OCI-LY1 (cell line): ENCODE results near the gene TROAP.

Source experiments
- CTCF ChIP-seq: fragments of 200-600 bp; sonication (generic), shearing (Covaris generic); IDR thresholded peaks from 2 replicates; pipeline ENCODE4 v1.5.1; 2017; ENCODE audit warnings: mild to moderate bottlenecking, antibody characterized with exemption, low read length, moderate library complexity, mixed read lengths
- EZH2 ChIP-seq: fragments of 200-600 bp; sonication (generic), shearing (Covaris generic); IDR thresholded peaks from 2 replicates; pipeline ENCODE4 v1.8.0; 2017; ENCODE audit warnings: borderline replicate concordance, mixed run types, mild to moderate bottlenecking, antibody characterized with exemption, low read length, moderate library complexity, mixed read lengths

- TF ChIP-seq CTCF: no peak
- no peak for TF ChIP-seq EZH2
These were observed 13.0 kb downstream of the TROAP start for GRCh38 chr12:49335955-49336644.
